Stimulated activated CD4-positive, alpha-beta T cell treated with anti-CD3 and anti-CD28 coated beads, Interleukin-15, amount 100 ng/mL, for 48 hours (primary cell): ENCODE results near the gene ACAD8.
A peak's percentile ranks its signal among the peaks of the same experiment; 100 is the strongest.

ENCODE experiments used
- DNase-seq, 2 donors: peaks; one replicate each; pipeline ENCODE4 v3.0.0-alpha.2; 2020; ENCODE audit warnings: low read depth in 2 of 2

ACAD8 gene

GRCh38 chr11:134253188-134253993 lies at the start of gene ACAD8, which contains the start of gene THYN1:
Gene ACAD8 (plus strand): TSS chr11:134253568. CDS start chr11:134253601, 33 bp downstream.
Gene THYN1 (minus strand): TSS chr11:134253352. CDS start chr11:134252882, 470 bp downstream.
- peak; percentile 94 for DNase-seq

GRCh38 chr11:134205729-134206128 lies 47.6 kb upstream of the ACAD8 start:
- DNase-seq, result no peak

DNA sequence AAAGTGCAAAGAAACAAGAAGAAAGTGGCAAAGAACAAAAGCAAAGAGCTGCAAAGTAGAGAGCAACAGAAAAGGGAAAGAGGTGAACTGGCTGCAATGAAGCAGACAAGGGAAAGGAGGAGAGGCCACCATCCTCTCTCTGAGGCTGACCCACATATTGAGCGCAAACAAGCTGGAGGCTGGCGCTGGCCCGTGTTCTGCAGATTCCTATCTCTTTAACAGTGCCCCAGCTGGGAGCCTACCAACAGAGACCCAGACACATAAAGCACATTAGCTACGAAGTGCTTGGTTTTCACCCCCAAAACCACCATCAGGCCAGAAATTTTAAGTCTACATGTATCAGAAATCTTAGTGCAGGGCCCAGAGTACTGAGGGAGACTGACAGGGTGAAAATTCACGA lies 47.2 kb upstream of the ACAD8 start:
- no peak for DNase-seq

- peak; percentile 44 to 48 for DNase-seq
Observed at GRCh38 chr11:134207538-134208239, 45.7 kb upstream of the ACAD8 start.

GRCh38 chr11:134215836-134216235 lies 37.5 kb upstream of the ACAD8 start:
- no peak for DNase-seq

DNA sequence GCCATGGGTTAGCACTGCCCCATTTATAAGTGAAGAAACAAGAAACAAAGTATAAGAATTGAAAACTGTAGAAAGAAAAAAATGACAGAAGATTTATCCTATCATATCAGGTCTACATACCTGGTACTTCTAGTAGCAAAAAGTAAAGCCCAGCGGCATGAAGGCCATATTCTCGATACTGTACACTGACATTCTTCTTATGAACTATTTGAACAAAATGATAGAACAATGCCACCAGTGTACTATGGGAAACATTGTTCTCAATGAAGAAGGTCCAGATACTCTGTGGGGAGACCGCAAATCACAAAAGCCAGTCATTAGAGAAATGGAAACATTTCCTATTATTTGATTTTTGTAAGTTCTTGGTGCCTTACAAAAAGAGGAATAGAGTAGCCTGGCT lies 36.6 kb upstream of the ACAD8 start:
- no peak for DNase-seq

- DNase-seq, result no peak
Observed at GRCh38 chr11:134223121-134223520, 30.2 kb upstream of the ACAD8 start.

GRCh38 chr11:134223836-134224709 lies 29.3 kb upstream of the ACAD8 start, which contains the start of the genes NCAPD3 and VPS26B:
Gene NCAPD3 (minus strand): TSS chr11:134223967. CDS start chr11:134223926, 41 bp downstream.
Gene VPS26B (plus strand): TSS chr11:134224671. CDS start chr11:134225123, 452 bp downstream.
- peak; percentile 95 to 96 for DNase-seq

- peak; percentile 56 to 57 for DNase-seq
Observed at GRCh38 chr11:134224710-134225664, 28.4 kb upstream of the ACAD8 start.

DNA sequence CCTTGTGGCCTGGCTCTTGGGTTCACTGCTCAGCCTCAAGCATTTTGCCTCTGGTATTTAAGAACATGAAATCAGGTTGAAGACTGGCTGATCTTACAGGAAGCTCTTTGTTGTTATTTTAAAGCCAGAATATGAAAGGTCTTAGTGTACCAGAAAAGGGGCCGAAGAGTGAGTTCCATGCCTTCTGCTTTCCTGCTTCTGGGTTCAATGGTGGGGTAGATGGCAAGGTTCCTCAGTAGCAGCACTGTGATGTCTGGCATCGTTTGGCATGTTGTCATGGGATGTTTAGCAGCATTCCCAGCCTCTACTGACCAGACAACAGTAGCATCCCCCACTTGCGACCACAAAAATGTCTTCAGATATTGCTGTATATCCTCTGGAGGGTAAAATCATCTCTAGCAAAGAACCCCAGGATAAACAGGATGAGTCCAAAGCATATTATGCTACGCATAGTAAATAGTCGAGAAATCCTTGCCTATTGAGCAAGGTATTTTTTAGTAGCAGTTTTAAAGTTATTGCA lies 26.5 kb upstream of the ACAD8 start:
- DNase-seq, result no peak

DNA sequence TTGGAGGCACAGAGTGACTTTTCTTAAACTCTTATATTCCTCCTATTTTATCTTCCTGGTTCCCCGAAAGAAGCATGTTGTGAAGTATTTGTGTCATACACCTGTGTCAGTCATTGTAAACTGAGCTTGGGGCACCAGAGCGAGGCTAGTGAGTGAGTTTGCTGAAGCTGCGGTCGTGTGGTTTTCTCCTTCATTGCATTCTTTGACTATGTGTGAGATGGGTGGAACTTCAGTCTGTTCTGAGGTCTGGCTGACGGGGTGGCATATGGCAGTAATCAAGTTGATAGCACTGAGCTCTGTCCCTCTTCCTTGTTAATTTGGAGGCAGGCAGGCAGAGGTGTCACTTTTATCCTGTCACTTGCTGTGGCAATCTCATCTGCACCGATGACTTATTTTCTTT lies 24.7 kb upstream of the ACAD8 start:
- peak in 1 of 2 donors; percentile 26 for DNase-seq

DNA sequence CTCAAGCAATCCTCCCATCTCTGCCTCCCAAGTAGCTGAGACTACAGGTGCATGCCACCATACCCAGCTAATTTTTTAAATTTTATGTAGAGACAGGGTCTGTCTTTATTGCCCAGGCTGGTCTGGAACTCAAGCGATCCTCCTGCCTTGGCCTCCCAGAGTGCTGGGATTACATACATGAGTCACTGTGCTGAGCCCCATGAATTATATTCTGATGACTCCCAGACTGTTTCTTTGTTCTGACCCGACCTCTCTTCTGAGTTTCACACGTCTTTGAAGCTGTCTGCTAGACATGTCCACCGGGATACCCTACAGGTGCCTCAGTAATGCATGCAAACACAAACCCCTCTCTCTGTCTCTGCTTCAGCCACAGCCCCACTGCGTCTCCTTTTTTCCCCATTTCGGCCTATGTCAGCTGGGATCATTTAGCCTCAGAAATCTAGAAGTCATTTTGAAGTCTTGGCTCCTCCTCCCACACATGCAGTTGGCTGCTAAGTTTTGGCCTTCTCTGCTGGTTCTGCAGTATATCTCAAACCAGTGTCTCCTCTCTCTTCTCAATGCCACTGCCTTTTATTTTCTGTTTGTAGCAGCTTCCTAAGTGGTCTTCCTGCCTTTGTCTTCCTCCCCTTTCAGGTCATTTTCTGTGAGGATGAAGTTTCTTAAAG lies 24.1 kb upstream of the ACAD8 start:
- no peak for DNase-seq

GRCh38 chr11:134230339-134230738 lies 23.0 kb upstream of the ACAD8 start:
- no peak for DNase-seq

- no peak for DNase-seq
Observed at GRCh38 chr11:134231958-134232659, 21.3 kb upstream of the ACAD8 start.

- DNase-seq, result no peak
Observed at GRCh38 chr11:134233729-134234179, 19.6 kb upstream of the ACAD8 start.

DNA sequence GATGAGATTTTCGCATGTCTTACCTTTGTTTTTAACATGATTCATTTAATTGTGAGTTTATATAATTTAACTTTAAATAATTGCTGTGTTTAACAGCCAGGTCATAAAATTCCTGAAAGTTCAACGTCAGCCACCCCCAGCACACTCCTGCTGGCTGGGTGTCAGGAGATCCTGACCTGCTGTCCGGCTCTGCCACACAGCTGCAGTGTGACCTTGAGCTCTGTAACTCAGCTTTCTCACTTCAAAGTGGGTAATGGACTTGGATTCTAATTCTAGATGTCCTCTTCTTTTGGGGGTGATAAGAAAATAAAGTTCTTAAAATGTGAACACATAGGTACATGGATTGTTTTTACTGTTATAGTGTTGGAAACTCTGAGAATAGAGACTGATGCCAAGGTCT lies 18.0 kb upstream of the ACAD8 start:
- DNase-seq, result no peak

DNA sequence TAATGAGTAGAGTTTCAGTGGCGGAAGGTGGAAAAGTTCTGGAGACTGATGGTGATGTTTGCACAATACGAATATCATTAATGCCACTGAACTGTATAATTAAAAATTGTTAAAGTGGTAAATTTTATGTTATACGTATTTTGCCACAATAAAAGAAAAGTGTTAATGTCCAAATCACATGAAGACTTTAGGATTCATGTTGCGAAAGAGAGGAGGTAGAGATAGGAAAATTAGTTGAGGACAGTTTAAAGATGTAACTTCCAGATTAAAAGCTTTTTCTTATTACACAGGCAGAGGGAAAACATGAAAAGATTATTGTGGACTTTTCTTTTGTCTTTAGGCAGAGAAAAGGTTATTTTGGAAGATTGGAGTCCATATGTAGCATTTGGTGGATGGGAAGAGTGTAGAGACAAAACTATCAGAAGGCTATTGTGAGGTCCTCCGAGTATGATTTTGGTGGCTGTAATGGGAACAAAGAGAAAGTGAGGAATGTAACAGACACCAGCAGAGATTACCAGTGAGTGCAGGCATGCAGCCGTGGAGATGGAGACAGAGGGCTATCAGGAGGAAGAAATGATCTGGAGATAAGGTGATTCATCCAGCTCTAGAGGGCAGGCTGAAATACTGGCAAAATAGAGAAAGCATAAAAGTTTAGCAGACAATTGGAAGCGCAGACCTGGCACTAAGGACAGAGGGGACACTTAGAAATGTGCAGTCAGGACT lies 16.4 kb upstream of the ACAD8 start:
- DNase-seq, result no peak

DNA sequence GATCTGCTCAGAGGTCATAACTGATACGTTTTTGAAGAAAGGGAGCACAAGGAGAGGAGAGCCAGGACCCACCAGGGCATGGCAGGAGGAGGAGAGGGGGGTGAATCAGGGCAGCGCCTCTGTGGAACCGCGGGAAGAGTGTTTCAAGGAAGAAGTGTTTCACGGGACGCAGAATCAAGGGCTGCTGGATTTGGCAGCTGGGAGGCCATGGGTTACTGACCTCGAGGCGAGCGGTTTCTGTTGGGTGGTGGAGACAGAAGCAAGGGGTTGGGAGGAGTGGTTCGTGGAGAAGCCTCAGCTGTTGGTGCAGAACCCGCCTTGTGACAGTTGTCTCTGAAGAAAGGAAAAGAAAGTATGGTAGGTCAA lies 15.8 kb upstream of the ACAD8 start:
- no peak for DNase-seq

DNA sequence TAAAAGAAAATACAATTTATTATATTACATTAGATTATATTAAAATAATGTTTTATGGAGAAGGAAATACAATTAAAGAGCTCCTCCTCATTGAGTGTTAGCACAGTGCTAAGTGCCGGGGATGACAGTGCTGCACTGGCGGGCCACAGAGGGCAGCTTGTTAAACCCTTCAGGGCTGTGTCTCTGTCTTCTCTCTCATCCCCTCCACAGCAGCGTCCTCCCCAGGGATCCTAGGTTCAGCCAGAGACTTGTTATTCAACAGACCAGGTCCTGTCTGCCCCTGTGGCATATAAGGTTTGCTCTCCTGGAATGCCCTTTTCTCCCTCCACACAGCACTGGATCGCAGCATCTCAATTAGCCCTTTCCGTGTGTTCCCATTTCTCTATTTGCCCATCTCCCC lies 14.4 kb upstream of the ACAD8 start:
- no peak for DNase-seq
